HepG2 (cell line): ENCODE data around the gene RBM44. TPM values are rescaled to one million over a fixed set of nuclear protein-coding genes. Genes with fewer than 3 reads are reported as not detected.

Experiments used
- ATF3 ChIP-seq: sonication (generic); formaldehyde crosslinking; IDR thresholded peaks from 2 replicates; pipeline ENCODE4 v1.4.0; 2020; ENCODE audit warnings: missing genetic modification reagents
- ATF7 ChIP-seq, 2 experiments: fragments of 450-650 bp in 1 of 2; sonication (generic) in 1 of 2; formaldehyde crosslinking in 1 of 2; IDR thresholded peaks; 2 replicates each; pipeline versions ENCODE4 v1.4.0 to v1.6.1; 2016 to 2020; ENCODE audit warnings: antibody characterized with exemption in 1 of 2, mild to moderate bottlenecking in 1 of 2, missing genetic modification reagents in 1 of 2
- CBX5 ChIP-seq: sonication (generic); formaldehyde crosslinking; IDR thresholded peaks from 2 replicates; pipeline ENCODE4 v1.4.0; 2020; ENCODE audit warnings: missing genetic modification reagents, borderline replicate concordance
- ESRRA ChIP-seq: sonication (generic); formaldehyde crosslinking; IDR thresholded peaks from 2 replicates; pipeline ENCODE4 v1.5.1; 2020; ENCODE audit warnings: mild to moderate bottlenecking, low read depth, missing genetic modification reagents
- GATA4 ChIP-seq: sonication (generic); IDR thresholded peaks from 2 replicates; pipeline ENCODE4 v1.6.1; 2016; ENCODE audit warnings: antibody characterized with exemption, low read depth, borderline replicate concordance
- KLF6 ChIP-seq: IDR thresholded peaks from 2 replicates; pipeline ENCODE4 v1.8.0; 2016; ENCODE audit warnings: missing biosample characterization, missing genetic modification reagents
- MED1 ChIP-seq: sonication (generic); formaldehyde crosslinking; IDR thresholded peaks from 2 replicates; pipeline ENCODE4 v1.4.0; 2020; ENCODE audit warnings: missing genetic modification reagents
- MEIS2 ChIP-seq: sonication (generic); formaldehyde crosslinking; IDR thresholded peaks from 2 replicates; pipeline ENCODE4 v1.9.0; 2021; ENCODE audit warnings: mild to moderate bottlenecking, missing genetic modification reagents
- MXD1 ChIP-seq: sonication (generic); formaldehyde crosslinking; IDR thresholded peaks from 2 replicates; pipeline ENCODE4 v1.4.0; 2020; ENCODE audit warnings: mild to moderate bottlenecking, missing genetic modification reagents
- MYNN ChIP-seq: sonication (generic); formaldehyde crosslinking; IDR thresholded peaks from 2 replicates; pipeline ENCODE4 v1.4.0; 2020; ENCODE audit warnings: mild to moderate bottlenecking, low read depth, missing genetic modification reagents
- NCOA2 ChIP-seq: sonication (generic); formaldehyde crosslinking; IDR thresholded peaks from 2 replicates; pipeline ENCODE4 v1.8.0; 2022; ENCODE audit warnings: inconsistent platforms
- NFRKB ChIP-seq: fragments of 450-650 bp; IDR thresholded peaks from 2 replicates; pipeline ENCODE4 v1.6.1; 2017
- NR1H2 ChIP-seq: sonication (generic); formaldehyde crosslinking; IDR thresholded peaks from 2 replicates; pipeline ENCODE4 v1.8.1; 2022; ENCODE audit warnings: low read depth, missing genetic modification reagents, borderline replicate concordance
- PAF1 ChIP-seq: IDR thresholded peaks from 2 replicates; pipeline ENCODE4 v1.6.1; 2016; ENCODE audit warnings: missing genetic modification reagents, missing compliant biosample characterization
- RFX1 ChIP-seq: fragments of 450-650 bp; IDR thresholded peaks from 2 replicates; pipeline ENCODE4 v1.6.1; 2017
- RFXANK ChIP-seq: IDR thresholded peaks from 2 replicates; pipeline ENCODE4 v1.6.1; 2016
- SRSF4 ChIP-seq: fragments of 200-400 bp; formaldehyde crosslinking; IDR thresholded peaks from one replicate; pipeline ENCODE4 v1.6.1; 2018; ENCODE audit warnings: mild to moderate bottlenecking, low read depth, low read length, moderate library complexity; ENCODE audit not compliant: poor library complexity, severe bottlenecking
- TCF7L2 ChIP-seq: IDR thresholded peaks from 2 replicates; pipeline ENCODE4 v1.6.1; 2011; ENCODE audit warnings: mild to moderate bottlenecking, low read depth, low read length, moderate library complexity
- TEAD3 ChIP-seq: optimal IDR thresholded peaks from 2 replicates; pipeline ENCODE3; 2016; ENCODE audit warnings: borderline replicate concordance
- TEF ChIP-seq: sonication (generic); formaldehyde crosslinking; IDR thresholded peaks from 2 replicates; pipeline ENCODE4 v1.5.0; 2020; ENCODE audit warnings: missing genetic modification reagents
- ZNF574 ChIP-seq: sonication (generic); formaldehyde crosslinking; IDR thresholded peaks from 2 replicates; pipeline ENCODE4 v1.4.0; 2020; ENCODE audit warnings: missing genetic modification reagents
- ZNF772 ChIP-seq: sonication (generic); formaldehyde crosslinking; IDR thresholded peaks from 2 replicates; pipeline ENCODE4 v1.5.0; 2020; ENCODE audit warnings: mild to moderate bottlenecking, missing genetic modification reagents
- ZSCAN5A ChIP-seq: sonication (generic); formaldehyde crosslinking; IDR thresholded peaks from 2 replicates; pipeline ENCODE4 v1.8.0; 2022; ENCODE audit warnings: mild to moderate bottlenecking, missing genetic modification reagents, borderline replicate concordance
- polyA plus RNA-seq, 8 experiments: library from polyadenylated mRNA; depleted of rRNA in 3 of 8; stranded (reverse) in 7 of 8; unstranded in 1 of 8; fragments of >200 nt; fragmentation: Illumina TruSeq in 4 of 8; extraction: Trizol in 4 of 8; gene quantifications; 2 replicates each; pipeline versions ENCODE4 v1.2.1 to v1.2.3, GENCODE V29; 2011 to 2016; ENCODE audit warnings: low read depth in 4 of 8, missing spikeins in 1 of 8, mixed read lengths in 1 of 8; ENCODE audit not compliant: insufficient read depth in 1 of 8
- total RNA-seq, 5 experiments: library from RNA; depleted of rRNA; stranded (reverse); fragments of >200 nt; fragmentation: Illumina TruSeq; extraction: Trizol; gene quantifications; 2 replicates each; pipeline ENCODE4 v1.2.3, GENCODE V29; 2016; ENCODE audit warnings: low read depth in 1 of 5

The RBM44 gene
- total and polyA plus RNA-seq, 2 of the 13 experiments (the other 11 are each of a cell fraction or from before 2014, with no cell fraction given), result 0.13 to 0.50 TPM

GRCh38 chr2:237774811-237775553 lies 23.6 kb upstream of the RBM44 start (continued):
- peak; percentile 56; the same call in 1 of the 2 replicates for TF ChIP-seq ZNF574 (CRISPR knock-in tag)
- TF ChIP-seq MXD1, result no peak
- no peak for TF ChIP-seq CBX5 (CRISPR knock-in tag)
- TF ChIP-seq TEF (CRISPR knock-in tag), result no peak
- TF ChIP-seq TEAD3 (CRISPR knock-in tag), result peak; percentile 17
- TF ChIP-seq ZSCAN5A, result no peak
- TF ChIP-seq MEIS2, result no peak
- no peak for TF ChIP-seq RFX1
- no peak for TF ChIP-seq GATA4
- no peak for TF ChIP-seq RFXANK (CRISPR knock-in tag)
- TF ChIP-seq ATF3 (CRISPR knock-in tag), result no peak
- TF ChIP-seq MYNN (CRISPR knock-in tag), result no peak
- TF ChIP-seq SRSF4, result no peak
- peak; percentile 58; the same call in 1 of the 2 replicates for TF ChIP-seq ZNF772 (CRISPR knock-in tag)
- TF ChIP-seq PAF1, result no peak
- TF ChIP-seq ATF7 (IDR thresholded peaks at IDR 0.05), result no peak
- TF ChIP-seq ATF7 (CRISPR knock-in tag; IDR thresholded peaks at IDR 0.05), result 0 out of 2 replicates have a peak, but pooled peaks have one; percentile 44
- no peak for TF ChIP-seq TCF7L2
- no peak for TF ChIP-seq NFRKB
- no peak for TF ChIP-seq MED1
- no peak for TF ChIP-seq ESRRA (CRISPR knock-in tag)
- no peak for TF ChIP-seq KLF6 (CRISPR knock-in tag)
- no peak for TF ChIP-seq NCOA2 (CRISPR knock-in tag)
- no peak for TF ChIP-seq NR1H2 (CRISPR knock-in tag)
